GM08714 (cell line): Measurements from ENCODE around the gene TBRG4.

Experiments
- H3K4me3 ChIP-seq: fragments of 200-500 bp; sonication (Bioruptor generic); 2 replicates; pipeline ENCODE4 v1.5.1; 2014; ENCODE audit warnings: mild to moderate bottlenecking, low read length, inconsistent platforms
- ZNF274 ChIP-seq: IDR thresholded peaks from 2 replicates; pipeline ENCODE4 v1.6.1; 2012; ENCODE audit warnings: mild to moderate bottlenecking, low read depth, low read length

Gene TBRG4

DNA sequence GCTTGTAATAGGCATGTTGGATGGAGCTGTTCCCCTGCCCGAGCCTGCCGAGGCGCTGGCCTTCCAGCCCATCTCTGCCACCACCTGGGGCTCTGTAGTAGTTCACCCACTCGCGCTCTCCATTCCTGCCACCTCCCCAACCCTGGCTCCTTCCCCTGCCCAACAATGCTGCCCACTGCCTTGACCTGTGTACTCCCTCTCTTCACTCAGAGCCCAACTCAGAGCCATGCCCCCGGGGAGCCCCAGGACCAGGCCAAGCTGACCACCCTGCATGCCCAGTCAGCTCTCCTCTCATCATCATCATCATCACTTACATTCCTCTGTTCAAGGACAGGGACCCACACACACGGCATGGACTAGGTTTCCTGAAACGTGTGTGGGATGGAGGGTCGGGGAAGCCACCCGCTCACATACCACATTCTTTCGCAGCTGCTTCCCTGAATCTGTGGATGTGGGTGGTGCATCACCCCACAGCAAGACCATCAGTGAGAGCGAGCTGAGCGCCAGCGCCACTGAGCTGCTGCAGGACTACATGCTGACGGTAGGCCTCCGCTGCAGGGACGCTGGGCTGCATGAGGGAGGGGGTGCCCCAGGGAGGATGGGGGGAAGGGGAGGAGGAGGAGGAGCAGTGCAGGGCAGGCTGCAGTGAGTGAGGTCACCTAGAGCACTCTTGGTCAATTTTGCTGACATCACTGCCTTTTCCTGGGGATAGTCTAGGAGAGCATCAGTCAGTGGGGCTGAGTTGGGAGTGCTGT is 38.3 kb downstream of the TBRG4 start:
- TF ChIP-seq ZNF274: no peak
- H3K4me3 ChIP-seq: no peak overlapping the region

- no peak overlapping the region for H3K4me3 ChIP-seq
- no peak for TF ChIP-seq ZNF274
Observed at GRCh38 chr7:45072131-45073030, 39.1 kb downstream of the TBRG4 start.

- H3K4me3 ChIP-seq: no peak overlapping the region
- no peak for TF ChIP-seq ZNF274
Observed at GRCh38 chr7:45071528-45071927, 40.0 kb downstream of the TBRG4 start.

- TF ChIP-seq ZNF274: no peak
- H3K4me3 ChIP-seq: no peak overlapping the region
Observed at GRCh38 chr7:45070254-45070642, 41.2 kb downstream of the TBRG4 start.

GRCh38 chr7:45069444-45070253 is 41.8 kb downstream of the TBRG4 start:
- no peak overlapping the region for H3K4me3 ChIP-seq
- no peak for TF ChIP-seq ZNF274

DNA sequence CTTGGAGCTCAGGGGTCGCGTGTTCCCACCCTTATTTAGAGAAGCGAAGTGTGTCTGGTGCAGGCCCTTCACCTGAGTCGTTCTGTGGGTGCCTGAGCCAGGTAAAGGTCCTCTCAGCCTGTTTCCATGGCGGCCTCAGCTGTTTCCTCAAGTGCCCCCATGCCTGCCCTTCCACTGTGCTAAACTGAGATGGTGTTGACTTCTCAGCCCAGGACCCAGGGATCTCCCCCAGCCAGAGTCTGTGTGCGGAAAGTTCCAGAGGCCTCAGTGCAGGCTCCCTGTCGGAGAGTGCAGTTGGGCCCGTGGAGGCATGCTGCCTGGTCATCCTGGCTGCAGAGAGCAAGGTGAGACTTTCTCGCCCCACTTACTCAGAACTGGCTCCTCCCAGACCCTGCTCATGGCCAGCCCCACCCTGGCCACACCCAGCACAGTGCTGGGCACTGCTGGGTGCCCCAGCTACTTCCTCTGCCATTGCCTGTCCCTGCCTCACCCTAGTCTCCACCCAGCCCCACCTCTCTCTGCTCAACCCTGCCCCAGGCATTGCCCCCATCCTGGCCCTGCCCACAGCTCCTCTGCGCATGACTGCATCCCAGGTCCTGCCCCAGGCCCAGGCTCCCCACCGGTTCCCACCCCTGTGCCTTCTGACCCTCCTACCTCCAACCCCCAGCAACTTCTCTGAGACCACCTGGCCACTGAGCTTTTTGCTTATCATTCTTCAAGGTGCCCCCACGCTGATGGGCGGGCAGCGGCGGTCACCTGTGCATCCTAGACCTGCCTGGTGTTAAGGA is 43.1 kb downstream of the TBRG4 start:
- TF ChIP-seq ZNF274: no peak
- H3K4me3 ChIP-seq: no peak overlapping the region

DNA sequence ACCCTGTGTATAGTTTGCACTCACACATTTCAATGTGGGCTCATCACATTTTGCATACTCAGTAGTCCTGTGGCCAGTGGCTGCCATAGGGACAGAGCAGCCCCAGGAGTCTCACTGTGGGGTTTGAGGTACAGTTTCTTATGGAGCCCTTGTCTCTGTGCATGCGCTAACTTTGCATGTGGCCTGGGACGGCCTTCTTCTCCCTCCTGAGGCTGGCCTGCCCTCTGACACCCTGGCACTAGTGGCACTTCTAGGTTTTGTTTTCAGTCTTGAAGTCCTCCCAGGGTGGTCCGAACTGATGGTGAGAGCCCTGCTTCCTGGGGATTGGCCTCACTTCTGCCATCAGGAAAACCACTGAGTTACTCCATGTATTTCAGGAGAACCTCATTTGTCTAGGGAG is 43.9 kb downstream of the TBRG4 start:
- no peak overlapping the region for H3K4me3 ChIP-seq
- TF ChIP-seq ZNF274: no peak

DNA sequence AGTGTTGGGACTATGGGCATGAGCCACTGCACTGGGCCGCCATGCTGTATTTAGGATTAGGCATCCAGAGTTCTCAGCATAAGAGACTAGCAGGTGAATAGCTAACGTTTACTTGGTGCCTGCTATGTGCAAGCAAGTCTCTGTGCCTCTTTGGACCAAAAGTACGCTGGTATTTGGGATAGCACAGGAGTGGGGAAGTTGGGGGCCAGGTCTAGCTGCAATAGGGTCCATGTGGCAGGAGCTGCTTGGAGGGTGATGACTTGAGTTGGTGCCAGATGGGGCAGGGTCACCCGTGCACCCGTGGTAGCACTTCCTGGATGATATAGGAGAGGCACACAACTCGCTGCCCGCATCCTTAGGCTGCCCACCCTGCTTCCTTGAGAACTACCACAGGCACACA is 45.1 kb downstream of the TBRG4 start:
- H3K4me3 ChIP-seq: no peak overlapping the region
- no peak for TF ChIP-seq ZNF274

DNA sequence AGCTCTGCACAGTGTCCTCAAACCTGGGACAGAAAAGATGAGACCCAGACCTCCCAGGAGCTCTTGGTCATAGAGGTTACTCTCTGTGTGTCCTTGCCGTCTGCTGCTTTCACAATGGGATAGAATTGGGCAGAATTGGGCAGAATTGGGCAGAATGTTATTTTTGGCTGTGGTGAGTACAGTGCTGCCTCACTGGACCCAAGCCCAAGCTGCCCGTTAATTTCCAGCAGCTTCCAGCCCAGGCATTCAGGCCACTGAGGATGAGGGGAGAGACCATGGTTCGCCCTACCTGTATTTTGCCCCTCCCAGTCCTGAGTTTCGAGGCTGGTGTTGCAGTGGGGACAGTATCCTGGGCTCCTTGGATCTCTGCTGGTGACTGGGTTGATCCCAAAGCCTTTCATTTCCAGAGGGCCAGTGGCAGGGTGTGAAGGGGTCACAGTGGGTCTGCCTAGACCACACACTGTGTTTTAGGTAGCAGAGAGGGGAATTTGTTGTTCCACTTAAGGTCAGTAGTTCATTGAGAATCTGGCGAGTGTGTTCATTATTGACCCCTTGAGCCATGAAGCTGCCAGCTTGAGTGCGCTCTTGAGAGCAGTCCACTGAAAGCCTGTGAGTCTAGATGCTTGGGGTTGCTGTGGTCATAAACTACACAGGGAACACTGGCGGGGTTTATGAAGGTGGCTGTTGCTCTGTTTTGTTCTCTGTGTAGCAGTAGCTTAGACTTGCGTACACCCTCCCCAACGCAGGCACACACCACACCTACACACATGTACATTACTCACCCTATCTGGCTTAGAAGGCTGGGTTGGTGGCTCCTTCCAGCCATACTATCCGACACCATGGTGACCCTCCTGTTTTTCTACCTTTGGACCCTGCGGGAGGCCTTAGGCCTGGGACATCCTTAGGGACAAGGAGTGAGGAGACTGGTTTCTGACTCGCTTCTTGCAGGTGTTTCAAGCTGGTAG is 46.2 kb downstream of the TBRG4 start:
- TF ChIP-seq ZNF274: no peak
- H3K4me3 ChIP-seq: no peak overlapping the region

DNA sequence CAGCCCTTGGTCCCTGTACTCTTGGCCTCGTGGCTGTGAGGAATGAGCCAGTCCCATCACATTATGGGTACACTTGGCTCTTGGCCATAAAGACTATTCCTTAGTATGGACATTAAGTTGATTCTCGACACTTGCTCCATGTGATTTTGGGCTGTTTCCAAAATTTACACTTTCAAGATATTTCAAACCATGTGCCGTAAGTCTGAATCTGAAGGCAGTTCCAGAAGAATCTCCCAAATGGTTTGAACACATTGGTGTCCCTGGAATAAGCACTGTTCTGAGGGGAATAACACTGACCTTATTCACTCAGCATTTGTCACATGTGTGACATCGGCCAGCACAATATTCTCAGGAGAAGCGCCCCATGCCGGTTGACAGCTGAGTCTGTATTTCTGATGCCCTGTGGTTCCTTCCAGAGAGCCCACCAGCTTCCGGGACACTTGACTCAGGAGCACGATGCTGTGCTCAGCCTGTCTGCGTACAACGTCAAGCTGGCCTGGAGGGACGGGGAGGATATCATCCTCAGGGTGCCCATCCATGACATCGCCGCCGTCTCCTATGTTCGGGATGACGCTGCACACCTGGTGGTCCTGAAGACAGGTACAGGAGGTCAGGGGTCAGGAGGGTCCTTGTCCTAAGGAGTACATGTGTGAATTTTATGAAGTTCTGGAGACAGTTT is 47.3 kb downstream of the TBRG4 start:
- H3K4me3 ChIP-seq: no peak overlapping the region
- no peak for TF ChIP-seq ZNF274

- TF ChIP-seq ZNF274: no peak
- no peak overlapping the region for H3K4me3 ChIP-seq
Observed at GRCh38 chr7:45061806-45062425, 49.6 kb downstream of the TBRG4 start.

DNA sequence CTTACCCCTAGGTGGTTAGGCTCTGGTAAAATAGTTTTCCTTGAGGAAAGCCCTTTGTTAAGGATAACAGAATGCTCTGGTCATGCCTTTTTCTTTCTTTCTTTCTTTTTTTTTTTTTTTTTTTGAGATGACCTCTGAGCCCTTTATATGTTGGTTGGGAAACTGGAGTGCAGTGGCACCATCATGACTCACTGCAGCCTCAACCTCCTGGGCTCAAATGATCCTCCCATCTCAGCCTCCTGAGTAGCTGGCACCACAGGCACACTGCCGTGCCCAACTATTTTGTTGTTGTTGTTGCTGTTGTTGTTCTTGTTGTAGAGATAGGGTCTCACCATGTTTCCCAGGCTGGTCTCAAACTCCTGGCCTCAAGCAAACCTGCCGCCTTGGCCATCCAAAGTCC is 50.1 kb downstream of the TBRG4 start:
- no peak for TF ChIP-seq ZNF274
- H3K4me3 ChIP-seq: no peak overlapping the region
